GM12874 (cell line): ENCODE measurements around the gene DAZAP1.

Experiments used
- CTCF ChIP-seq: IDR thresholded peaks from 2 replicates; pipeline ENCODE4 v1.5.1; 2011; ENCODE audit warnings: low read depth, mild to moderate bottlenecking, control low read depth, low read length, moderate library complexity; ENCODE audit not compliant: insufficient read depth

The DAZAP1 gene

GRCh38 chr19:1396768-1397679 is 10.4 kb upstream of the DAZAP1 start:
- no peak for TF ChIP-seq CTCF

GRCh38 chr19:1397838-1398237 is 9.5 kb upstream of the DAZAP1 start:
- no peak for TF ChIP-seq CTCF

DNA sequence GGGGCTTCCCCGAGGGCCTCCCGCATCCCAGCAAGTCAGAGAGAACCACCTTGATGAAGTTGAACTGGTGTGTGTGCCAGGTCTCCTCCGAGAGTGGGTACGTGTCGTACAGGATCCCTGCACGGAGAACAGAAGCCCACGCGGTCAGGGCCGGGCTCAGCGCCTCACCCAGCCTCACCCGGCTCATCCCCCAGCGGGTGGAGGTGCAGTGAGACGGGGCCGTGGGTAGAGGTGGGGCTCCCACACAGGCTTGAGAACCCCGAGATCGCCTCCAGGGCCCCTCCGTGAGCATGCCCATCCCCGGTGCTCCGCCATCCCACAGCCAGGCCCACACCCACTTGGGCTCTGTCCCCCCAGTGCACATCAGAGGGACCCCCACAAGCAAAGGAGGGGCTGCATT is 8.3 kb upstream of the DAZAP1 start:
- TF ChIP-seq CTCF = no peak

DNA sequence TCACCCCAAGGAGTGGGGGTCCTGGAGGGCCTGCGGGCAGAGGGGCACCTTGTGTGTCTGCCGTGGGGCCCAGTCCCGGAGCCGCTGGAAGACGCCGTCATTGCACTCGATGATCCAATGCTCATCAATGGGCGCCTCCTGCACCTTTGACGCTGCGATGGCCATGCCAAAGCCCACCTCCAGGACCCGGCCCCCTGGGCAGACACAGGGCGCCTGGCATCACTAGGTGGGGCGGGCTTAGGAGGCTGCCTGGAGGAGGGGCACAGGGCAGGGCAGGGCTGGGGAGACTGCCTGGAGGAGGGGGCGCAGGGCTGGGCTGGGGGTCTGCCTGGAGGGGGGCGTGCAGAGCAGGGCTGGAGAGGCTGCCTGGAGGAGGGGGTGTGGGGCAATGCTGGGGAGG is 7.6 kb upstream of the DAZAP1 start:
- no peak for TF ChIP-seq CTCF

- no peak for TF ChIP-seq CTCF
Observed at GRCh38 chr19:1400281-1401137, 6.9 kb upstream of the DAZAP1 start.

DNA sequence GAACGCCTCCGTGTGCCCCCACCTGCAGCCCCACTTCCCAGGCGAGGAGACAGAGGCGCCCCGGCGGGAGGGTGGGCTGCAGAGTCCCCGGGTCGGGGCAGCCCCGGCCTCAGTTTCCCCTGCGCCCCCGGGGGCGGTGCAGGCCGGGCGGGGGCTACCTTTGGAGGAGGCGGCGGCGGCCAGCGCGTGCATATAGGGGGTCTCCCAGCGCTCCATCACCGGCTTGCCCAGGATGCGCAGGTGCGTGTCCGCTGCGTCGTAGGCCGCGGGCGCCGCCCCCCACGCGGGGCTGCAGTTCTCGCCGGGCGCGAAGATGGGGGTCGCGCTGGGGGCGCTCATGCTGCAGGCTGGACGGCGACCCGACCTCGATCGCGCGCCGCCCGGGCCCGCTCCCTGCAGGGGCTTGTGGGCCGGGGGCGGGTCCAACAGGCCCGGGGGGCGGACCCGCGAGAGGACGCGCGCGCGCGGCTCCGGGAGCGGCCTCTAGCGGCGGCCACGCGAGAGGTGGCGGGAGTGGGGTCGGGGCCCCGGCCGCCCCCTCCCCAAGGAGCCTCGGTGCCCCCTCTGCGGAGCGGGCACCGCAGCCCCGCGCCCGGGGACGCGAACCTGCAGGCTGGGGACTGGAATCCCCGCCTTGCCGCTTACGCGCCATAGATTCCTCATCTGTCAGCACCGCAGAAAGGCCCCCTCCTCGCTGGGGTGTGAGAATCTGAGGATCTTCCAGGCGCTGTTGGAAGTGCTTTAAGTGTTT is 6.1 kb upstream of the DAZAP1 start, which contains the start of gene GAMT:
Gene GAMT (minus strand): TSS at position 405 of the 751 bp plus-strand sequence. CDS start 66 bp downstream, at position 339.
- TF ChIP-seq CTCF = peak; percentile 68

DNA sequence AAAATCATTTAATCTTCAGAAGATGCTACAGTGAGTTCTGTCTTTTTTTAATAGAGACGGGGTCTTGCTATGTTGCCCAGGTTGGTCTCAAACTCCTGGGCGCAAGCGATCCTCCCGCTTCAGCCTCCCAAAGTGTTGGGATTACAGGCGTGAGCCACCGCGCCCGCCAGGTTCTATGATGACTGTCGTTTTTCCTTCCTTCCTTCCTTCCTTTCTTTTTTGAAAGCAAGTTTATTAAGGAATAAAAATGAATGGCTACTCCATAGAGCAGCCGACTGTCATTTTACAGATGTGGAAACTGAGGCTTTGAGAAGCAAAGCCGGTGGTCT is 5.5 kb upstream of the DAZAP1 start:
- TF ChIP-seq CTCF = no peak
